BLaER1 (cell line): ENCODE measurements around the gene USP34.

Source experiments
- H3K27ac ChIP-seq: shearing (Covaris generic); formaldehyde crosslinking; 2 replicates; pipeline ENCODE4 v1.8.1; 2022
- H3K27me3 ChIP-seq: shearing (Covaris generic); formaldehyde crosslinking; 2 replicates; pipeline ENCODE4 v1.8.1; 2022
- H3K36me3 ChIP-seq: shearing (Covaris generic); formaldehyde crosslinking; 2 replicates; pipeline ENCODE4 v1.8.1; 2022
- H3K4me1 ChIP-seq: shearing (Covaris generic); formaldehyde crosslinking; 2 replicates; pipeline ENCODE4 v1.8.1; 2022
- H3K4me2 ChIP-seq: shearing (Covaris generic); formaldehyde crosslinking; 2 replicates; pipeline ENCODE4 v1.8.1; 2022
- H3K4me3 ChIP-seq: shearing (Covaris generic); formaldehyde crosslinking; 2 replicates; pipeline ENCODE4 v1.8.1; 2022
- H3K9ac ChIP-seq: shearing (Covaris generic); formaldehyde crosslinking; 2 replicates; pipeline ENCODE4 v1.8.1; 2022
- H3K9me3 ChIP-seq: shearing (Covaris generic); formaldehyde crosslinking; 2 replicates; pipeline ENCODE4 v1.8.1; 2022
- H4K20me1 ChIP-seq: shearing (Covaris generic); formaldehyde crosslinking; 2 replicates; pipeline ENCODE4 v1.8.1; 2022
- Cebpa-rat ChIP-seq: shearing (Covaris generic); IDR thresholded peaks from 2 replicates; pipeline ENCODE4 v1.8.1; 2022

The USP34 gene

DNA sequence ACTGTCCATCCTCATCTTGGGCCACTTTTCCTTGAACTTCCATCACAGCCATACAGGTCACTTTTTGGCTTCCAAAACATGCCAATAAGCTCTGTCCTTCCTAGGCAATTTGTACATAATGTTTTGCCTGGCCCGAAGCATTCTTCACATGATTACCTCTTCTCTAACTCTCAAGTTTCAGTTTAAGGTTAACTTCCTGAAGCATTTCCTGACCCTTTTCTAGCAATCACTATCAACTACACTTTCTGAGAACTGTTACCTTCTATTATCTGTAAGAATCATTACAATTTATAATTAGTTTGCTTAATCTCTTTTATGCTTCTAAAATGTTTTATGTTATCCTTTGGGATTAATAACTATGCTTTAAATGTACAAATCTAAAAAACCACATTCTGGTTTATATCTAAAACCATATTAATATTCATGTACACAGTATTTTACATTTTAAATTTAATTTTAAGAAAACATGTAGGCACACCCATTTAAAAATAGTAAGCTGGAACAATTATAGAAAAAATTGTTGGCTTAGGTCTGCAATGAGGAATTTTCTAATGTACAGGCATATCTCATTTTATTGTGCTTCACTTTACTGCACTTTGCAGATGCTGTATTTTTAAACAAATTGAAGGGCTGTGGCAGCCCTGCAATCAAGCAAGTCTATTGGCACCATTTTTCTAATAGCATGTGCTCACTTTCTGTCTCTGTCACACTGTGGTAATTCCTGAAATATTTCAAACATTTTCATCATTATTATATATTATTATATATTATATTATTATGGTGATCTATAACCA lies 232.5 kb downstream of the USP34 start:
- Histone ChIP-seq H3K27ac (no peak overlapping the region), H3K27me3 (no peaks in the 10 kb centered on the region), H4K20me1 (no peaks in the 10 kb centered on the region), H3K4me2 (no peak overlapping the region), H3K9me3 (no peaks in the 10 kb centered on the region), H3K36me3 (peaks cover 76% of the 10 kb centered on the region), H3K9ac (no peak overlapping the region), H3K4me3 (no peak overlapping the region), H3K4me1 (peaks cover 18% of the 10 kb centered on the region)
- TF ChIP-seq Cebpa-rat: no peak

DNA sequence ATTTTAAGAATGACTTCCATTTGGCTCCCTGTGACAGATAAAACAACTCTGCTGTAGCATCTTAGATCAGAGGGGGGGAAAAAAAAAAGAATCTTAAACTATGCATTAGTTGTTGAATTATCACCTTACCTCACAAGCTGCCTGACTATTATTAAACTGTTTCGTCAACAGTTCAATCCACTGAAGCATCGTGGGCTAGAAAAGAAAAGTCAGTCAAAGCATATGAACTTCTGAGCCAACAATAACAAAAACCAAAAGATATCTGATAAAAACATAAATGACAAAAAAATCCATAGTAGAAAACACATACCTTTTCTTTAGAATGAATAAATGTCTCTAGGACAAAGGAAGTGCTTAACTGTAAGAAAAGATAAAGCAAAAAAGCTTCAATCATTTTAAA lies 235.2 kb downstream of the USP34 start:
- peaks cover 18% of the 10 kb centered on the region for H3K4me1 ChIP-seq
- no peak overlapping the region for H3K4me2 ChIP-seq
- H3K9me3 ChIP-seq: no peaks in the 10 kb centered on the region
- no peak overlapping the region for H3K9ac ChIP-seq
- no peak for TF ChIP-seq Cebpa-rat
- H4K20me1 ChIP-seq: no peaks in the 10 kb centered on the region
- no peak overlapping the region for H3K27ac ChIP-seq
- no peaks in the 10 kb centered on the region for H3K27me3 ChIP-seq
- no peak overlapping the region for H3K4me3 ChIP-seq
- peaks cover 79% of the 10 kb centered on the region for H3K36me3 ChIP-seq

DNA sequence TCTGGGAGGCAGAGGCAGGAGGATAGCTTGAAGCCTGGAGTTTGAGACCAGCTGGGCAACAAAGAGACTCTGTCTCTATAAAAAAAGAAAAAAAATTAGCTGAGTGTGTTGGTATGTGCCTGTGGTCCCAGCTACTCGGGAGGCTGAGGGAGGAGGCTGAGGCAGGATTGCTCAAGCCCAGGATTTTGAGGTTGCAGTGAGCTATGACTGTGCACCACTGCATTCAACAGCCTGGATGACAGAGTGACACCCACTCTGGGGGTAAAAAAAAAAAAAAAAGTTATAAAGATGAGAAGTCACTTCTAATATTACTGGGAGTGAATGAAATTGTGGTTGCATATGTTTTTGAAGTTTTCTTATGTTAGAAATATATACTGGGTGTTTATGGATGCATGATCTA lies 237.3 kb downstream of the USP34 start:
- Histone ChIP-seq H4K20me1 (no peaks in the 10 kb centered on the region), H3K36me3 (peaks cover 80% of the 10 kb centered on the region), H3K9me3 (no peaks in the 10 kb centered on the region), H3K27me3 (no peaks in the 10 kb centered on the region), H3K4me1 (peaks cover 7% of the 10 kb centered on the region), H3K4me3 (no peak overlapping the region), H3K4me2 (no peak overlapping the region), H3K27ac (no peak overlapping the region), H3K9ac (no peak overlapping the region)
- no peak for TF ChIP-seq Cebpa-rat

DNA sequence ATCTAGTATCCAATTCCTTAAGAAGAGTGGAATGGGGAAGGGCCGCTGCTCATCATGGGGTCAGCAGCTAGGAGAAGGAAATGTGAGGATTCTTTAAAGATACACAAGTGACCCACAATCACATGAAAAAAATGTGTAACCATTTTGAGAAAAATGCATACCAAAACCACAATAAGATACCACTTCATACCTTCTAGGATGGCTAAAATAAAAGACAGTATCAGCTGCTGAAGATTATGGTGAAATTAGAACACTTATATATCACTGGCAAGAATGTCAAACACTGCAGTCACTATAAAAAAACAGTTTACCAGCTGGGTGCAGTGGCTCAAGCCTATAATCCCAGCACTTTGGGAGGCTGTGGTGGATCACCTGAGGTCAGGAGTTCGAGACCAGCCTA lies 241.0 kb downstream of the USP34 start:
- H3K9me3 ChIP-seq: no peaks in the 10 kb centered on the region
- no peak overlapping the region for H3K9ac ChIP-seq
- H3K27me3 ChIP-seq: no peaks in the 10 kb centered on the region
- H3K4me3 ChIP-seq: no peak overlapping the region
- no peak overlapping the region for H3K4me2 ChIP-seq
- peaks cover 88% of the 10 kb centered on the region for H3K36me3 ChIP-seq
- H3K4me1 ChIP-seq: no peaks in the 10 kb centered on the region
- no peaks in the 10 kb centered on the region for H4K20me1 ChIP-seq
- no peak overlapping the region for H3K27ac ChIP-seq
- no peak for TF ChIP-seq Cebpa-rat

DNA sequence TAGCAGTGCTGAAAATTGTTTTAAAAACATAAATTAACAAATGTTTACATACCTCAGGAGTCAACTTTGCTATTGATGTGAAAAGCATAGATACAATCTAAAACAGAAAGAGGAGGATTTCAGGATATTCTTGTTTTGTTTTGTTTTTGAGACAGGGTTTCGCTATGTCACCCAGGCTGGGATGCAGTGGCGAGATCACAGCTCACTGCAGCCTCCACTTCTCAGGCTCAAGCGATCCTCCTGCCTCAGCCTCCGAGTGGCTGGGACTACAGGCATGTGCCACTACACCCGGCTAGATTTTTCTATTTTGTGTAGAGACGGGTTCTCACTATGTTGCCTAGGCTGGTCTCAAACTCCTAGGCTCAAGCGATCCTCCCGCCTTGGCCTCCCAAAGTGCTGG lies 248.3 kb downstream of the USP34 start:
- Histone ChIP-seq H4K20me1 (no peaks in the 10 kb centered on the region), H3K9me3 (no peaks in the 10 kb centered on the region), H3K4me3 (no peak overlapping the region), H3K9ac (no peak overlapping the region), H3K4me2 (no peak overlapping the region), H3K27ac (no peak overlapping the region), H3K4me1 (no peaks in the 10 kb centered on the region), H3K36me3 (peaks cover 91% of the 10 kb centered on the region), H3K27me3 (no peaks in the 10 kb centered on the region)
- TF ChIP-seq Cebpa-rat: no peak

DNA sequence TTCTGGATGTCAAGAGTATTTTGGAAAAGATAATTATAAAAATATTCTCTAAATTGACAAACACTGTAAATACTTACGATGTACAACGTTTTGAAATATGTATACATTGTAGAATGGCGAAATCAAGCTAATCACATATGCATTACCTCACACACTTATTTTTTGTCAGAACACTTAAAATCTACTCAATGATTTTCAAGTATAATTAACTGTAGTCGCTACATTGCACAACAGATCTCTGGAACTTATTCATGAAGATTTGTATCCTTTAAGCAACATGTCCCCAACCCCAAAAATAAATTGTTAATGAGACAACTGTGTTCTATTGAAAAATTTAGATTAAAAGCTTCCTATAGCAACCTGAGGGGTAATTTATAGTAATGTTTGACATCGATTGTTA lies 249.1 kb downstream of the USP34 start:
- H4K20me1 ChIP-seq: no peaks in the 10 kb centered on the region
- no peaks in the 10 kb centered on the region for H3K4me1 ChIP-seq
- no peaks in the 10 kb centered on the region for H3K27me3 ChIP-seq
- TF ChIP-seq Cebpa-rat: no peak
- no peak overlapping the region for H3K9ac ChIP-seq
- H3K4me3 ChIP-seq: no peak overlapping the region
- H3K27ac ChIP-seq: no peak overlapping the region
- no peaks in the 10 kb centered on the region for H3K9me3 ChIP-seq
- peaks cover 89% of the 10 kb centered on the region for H3K36me3 ChIP-seq
- H3K4me2 ChIP-seq: no peak overlapping the region

DNA sequence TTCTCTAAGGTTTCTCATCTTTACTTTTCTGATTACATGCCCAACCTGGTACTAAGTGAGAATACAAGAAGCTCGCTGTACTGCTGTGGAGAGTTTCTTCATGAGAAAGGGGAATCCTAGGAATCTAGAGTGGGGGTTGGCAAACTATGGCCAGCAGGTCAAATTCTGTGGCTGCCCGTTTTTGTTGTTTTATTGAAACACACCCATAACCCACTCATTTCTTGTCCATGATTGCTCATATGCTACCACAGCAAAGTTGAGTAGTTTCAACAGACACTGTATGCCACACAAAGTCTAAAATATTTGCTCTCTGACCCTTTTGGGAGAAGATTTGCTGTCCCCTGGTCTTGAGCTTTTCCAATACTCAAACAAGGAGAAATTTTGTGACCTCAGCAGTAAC lies 250.1 kb downstream of the USP34 start:
- Histone ChIP-seq H3K9ac (no peak overlapping the region), H4K20me1 (no peaks in the 10 kb centered on the region), H3K4me3 (no peak overlapping the region), H3K4me2 (no peak overlapping the region), H3K27me3 (no peaks in the 10 kb centered on the region), H3K4me1 (no peaks in the 10 kb centered on the region), H3K27ac (no peak overlapping the region), H3K36me3 (peaks cover 90% of the 10 kb centered on the region), H3K9me3 (no peaks in the 10 kb centered on the region)
- no peak for TF ChIP-seq Cebpa-rat

DNA sequence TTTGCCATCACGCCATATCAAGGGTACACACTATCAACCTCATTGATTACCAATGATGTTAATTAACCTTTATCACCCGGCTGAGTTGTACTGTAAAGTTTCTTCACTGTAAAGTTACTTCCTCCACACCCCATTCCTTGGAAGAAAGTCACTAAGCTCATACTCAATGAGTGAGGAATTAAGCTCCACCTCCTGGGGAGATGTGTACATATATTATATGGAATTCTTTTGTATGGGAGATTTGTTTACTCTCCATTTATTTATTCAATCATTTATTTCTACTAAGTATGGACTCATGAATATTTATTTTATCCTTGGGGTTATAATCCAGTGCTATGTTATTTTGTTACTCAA lies 252.1 kb downstream of the USP34 start:
- no peaks in the 10 kb centered on the region for H3K27me3 ChIP-seq
- no peaks in the 10 kb centered on the region for H3K9me3 ChIP-seq
- H3K4me3 ChIP-seq: no peak overlapping the region
- H3K9ac ChIP-seq: no peak overlapping the region
- H4K20me1 ChIP-seq: 0 out of 2 replicates have a peak, but pooled peaks cover 9% of the 10 kb centered on the region
- H3K27ac ChIP-seq: no peak overlapping the region
- no peaks in the 10 kb centered on the region for H3K4me1 ChIP-seq
- H3K4me2 ChIP-seq: no peak overlapping the region
- H3K36me3 ChIP-seq: peaks cover 91% of the 10 kb centered on the region
- no peak for TF ChIP-seq Cebpa-rat

DNA sequence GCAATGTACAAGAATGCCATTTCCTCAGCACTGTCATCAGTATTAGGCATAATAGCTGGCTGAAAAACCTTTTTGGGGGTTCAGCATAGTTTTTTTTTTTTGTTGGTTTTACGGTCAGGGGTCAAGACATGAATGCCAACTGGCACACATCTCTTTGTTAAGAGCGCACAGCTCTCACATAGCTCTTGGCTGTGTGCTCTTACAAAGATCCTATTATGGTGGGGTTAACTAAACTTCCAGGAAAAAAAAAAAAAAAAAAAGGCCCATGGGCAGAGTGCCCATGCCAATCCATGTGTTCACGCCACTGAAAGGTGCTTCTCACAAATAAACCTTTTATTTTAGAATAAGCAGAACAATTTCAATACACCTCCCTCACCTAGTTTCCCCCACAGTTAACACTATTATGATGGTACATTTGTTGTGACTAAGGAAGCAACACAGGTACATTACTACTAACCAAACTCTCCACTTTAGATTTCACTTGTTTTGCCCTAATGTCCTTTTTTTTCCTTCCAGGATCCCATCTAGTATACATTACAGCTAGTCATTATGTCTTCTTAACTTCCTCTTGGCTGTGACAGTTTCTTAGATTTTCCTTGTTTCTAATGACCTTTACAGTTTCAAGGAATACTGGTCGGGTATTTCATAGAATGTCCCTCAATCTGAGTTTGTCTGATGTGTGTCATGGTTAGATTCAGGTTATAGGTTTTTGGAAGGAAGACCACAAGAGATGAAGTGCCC lies 252.6 kb downstream of the USP34 start:
- TF ChIP-seq Cebpa-rat: no peak
- H4K20me1 ChIP-seq: 0 out of 2 replicates have a peak, but pooled peaks cover 9% of the 10 kb centered on the region
- no peaks in the 10 kb centered on the region for H3K9me3 ChIP-seq
- no peaks in the 10 kb centered on the region for H3K4me1 ChIP-seq
- no peak overlapping the region for H3K4me3 ChIP-seq
- H3K27ac ChIP-seq: no peak overlapping the region
- H3K27me3 ChIP-seq: no peaks in the 10 kb centered on the region
- H3K9ac ChIP-seq: no peak overlapping the region
- no peak overlapping the region for H3K4me2 ChIP-seq
- H3K36me3 ChIP-seq: peaks cover 91% of the 10 kb centered on the region

DNA sequence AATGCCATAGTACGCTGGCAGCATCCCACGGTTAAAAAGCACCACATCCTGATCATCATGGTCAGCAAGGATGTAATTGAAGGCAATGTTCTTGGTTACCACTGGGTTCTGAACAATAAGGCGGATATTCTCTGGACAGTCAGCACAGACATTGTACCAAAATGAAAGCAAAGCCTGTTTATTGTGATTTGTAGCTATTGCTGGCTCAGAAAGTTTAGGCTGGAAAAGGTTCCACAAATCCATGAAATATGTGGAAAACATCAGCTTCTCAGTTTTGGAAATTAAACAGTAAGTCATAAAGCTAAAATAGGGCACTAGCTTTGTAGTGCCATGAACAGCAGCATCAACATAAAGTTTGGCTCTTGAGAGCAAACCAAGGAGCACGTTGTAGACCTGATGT lies 256.7 kb downstream of the USP34 start:
- Histone ChIP-seq H4K20me1 (0 out of 2 replicates have a peak, but pooled peaks cover 9% of the 10 kb centered on the region), H3K27me3 (no peaks in the 10 kb centered on the region), H3K27ac (no peak overlapping the region), H3K4me2 (no peak overlapping the region), H3K4me3 (no peak overlapping the region), H3K4me1 (no peaks in the 10 kb centered on the region), H3K36me3 (peaks cover 92% of the 10 kb centered on the region), H3K9ac (no peak overlapping the region), H3K9me3 (no peaks in the 10 kb centered on the region)
- no peak for TF ChIP-seq Cebpa-rat
